Spleen (tissue), 7 donors: ENCODE results near the gene ERO1B.

ENCODE experiments used
- POLR2A ChIP-seq, 3 donors: fragments of 450-650 bp; IDR thresholded peaks; one replicate each; pipeline ENCODE4 v1.5.1; 2017; ENCODE audit warnings: antibody characterized with exemption in 3 of 3, mild to moderate bottlenecking in 1 of 3
- POLR2AphosphoS5 ChIP-seq, 3 donors: sonication (generic); formaldehyde crosslinking; IDR thresholded peaks; one replicate each; pipeline ENCODE4 v1.5.1; 2017; ENCODE audit warnings: antibody characterized with exemption in 3 of 3
- TF ChIP-seq, protein P1 (sequence below), 11 experiments: fragments of 200-600 bp in 7 of 11; fragments of 450-650 bp in 4 of 11; sonication (generic) in 4 of 11; IDR thresholded peaks in 8 of 11; conservative IDR thresholded peaks in 3 of 11; 1 replicate in 7 of 11; 2 replicates in 4 of 11; pipeline versions ENCODE4 v1.4.0 to v1.8.0; 2016 to 2021; ENCODE audit warnings: antibody characterized with exemption in 11 of 11, inconsistent platforms in 4 of 11, mild to moderate bottlenecking in 1 of 11
- donor health status: DM: no; HTN: no; CAD: no; lungs with moderate emphysema.
- donor health status: DM: no; HTN: no; CAD: no.
- donor health status: DM: no; HTN: no; CAD: no.

DNA sequence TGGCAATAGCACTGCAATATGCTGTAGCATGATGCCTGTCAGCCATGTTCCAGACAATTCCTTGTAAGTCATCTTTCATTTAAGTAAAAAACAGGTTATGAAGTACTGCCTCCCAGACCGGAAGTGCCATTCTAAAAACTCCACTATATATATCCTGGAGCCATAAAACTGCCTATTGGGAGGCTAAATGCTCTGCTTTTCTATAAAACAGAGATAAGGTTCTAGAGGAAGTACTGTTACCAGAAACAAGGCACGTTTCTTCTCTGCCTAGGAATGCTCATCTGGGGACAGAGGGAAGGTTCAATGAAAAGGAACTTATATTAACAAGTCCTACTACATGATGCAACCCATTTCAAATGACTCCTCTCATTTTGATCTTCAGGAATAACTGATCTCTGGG lies 72.6 kb downstream of the ERO1B start:
- TF ChIP-seq, protein P1, sequence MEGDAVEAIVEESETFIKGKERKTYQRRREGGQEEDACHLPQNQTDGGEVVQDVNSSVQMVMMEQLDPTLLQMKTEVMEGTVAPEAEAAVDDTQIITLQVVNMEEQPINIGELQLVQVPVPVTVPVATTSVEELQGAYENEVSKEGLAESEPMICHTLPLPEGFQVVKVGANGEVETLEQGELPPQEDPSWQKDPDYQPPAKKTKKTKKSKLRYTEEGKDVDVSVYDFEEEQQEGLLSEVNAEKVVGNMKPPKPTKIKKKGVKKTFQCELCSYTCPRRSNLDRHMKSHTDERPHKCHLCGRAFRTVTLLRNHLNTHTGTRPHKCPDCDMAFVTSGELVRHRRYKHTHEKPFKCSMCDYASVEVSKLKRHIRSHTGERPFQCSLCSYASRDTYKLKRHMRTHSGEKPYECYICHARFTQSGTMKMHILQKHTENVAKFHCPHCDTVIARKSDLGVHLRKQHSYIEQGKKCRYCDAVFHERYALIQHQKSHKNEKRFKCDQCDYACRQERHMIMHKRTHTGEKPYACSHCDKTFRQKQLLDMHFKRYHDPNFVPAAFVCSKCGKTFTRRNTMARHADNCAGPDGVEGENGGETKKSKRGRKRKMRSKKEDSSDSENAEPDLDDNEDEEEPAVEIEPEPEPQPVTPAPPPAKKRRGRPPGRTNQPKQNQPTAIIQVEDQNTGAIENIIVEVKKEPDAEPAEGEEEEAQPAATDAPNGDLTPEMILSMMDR (IDR thresholded peaks at IDR 0.05 in 8 of 11, conservative IDR thresholded peaks at IDR 0.05 in 3 of 11) = no peak
- no peak for TF ChIP-seq POLR2AphosphoS5 (IDR thresholded peaks at IDR 0.05)
- TF ChIP-seq POLR2A (IDR thresholded peaks at IDR 0.05) = no peak
